Heart left ventricle (tissue), 16 donors: ENCODE measurements around the gene ABCA1. TPM values are rescaled to one million over a fixed set of nuclear protein-coding genes. Genes with fewer than 3 reads are reported as not detected.
"Not testable (repeated sequence)": the region's sequence is repeated elsewhere in the genome, so short reads cannot be mapped to it uniquely, and the experiment has no call there.

Experiments used
- ATAC-seq, 4 donors: fragments of 200-7000 bp; cut with Tn5 transposase; one replicate each; pipeline ENCODE4 v1.9.1; 2020 to 2022; ENCODE audit warnings: moderate library complexity in 4 of 4, mild to moderate bottlenecking in 3 of 4, moderate number of reproducible peaks in 1 of 4
- DNase-seq, 5 donors: peaks; one replicate each; pipeline ENCODE4 v3.0.0-alpha.2; 2020
- H3K27ac ChIP-seq, 12 donors: fragments of 200-600 bp; sonication (generic) in 4 of 12; one replicate each; pipeline versions ENCODE4 v1.5.0 to v1.8.0; 2016 to 2022; ENCODE audit warnings: mild to moderate bottlenecking in 2 of 12
- H3K27me3 ChIP-seq, 9 donors: fragments of 200-600 bp; sonication (generic) in 2 of 9; one replicate each; pipeline versions ENCODE4 v1.5.1 to v1.8.0; 2016 to 2022; ENCODE audit warnings: mild to moderate bottlenecking in 3 of 9
- H3K36me3 ChIP-seq, 9 donors: fragments of 200-600 bp; sonication (generic) in 2 of 9; one replicate each; pipeline versions ENCODE4 v1.5.0 to v1.8.0; 2018 to 2022; ENCODE audit warnings: mild to moderate bottlenecking in 2 of 9
- H3K4me1 ChIP-seq, 12 donors: fragments of 200-600 bp; sonication (generic) in 4 of 12; one replicate each; pipeline versions ENCODE4 v1.5.0 to v1.8.0; 2016 to 2022; ENCODE audit warnings: mild to moderate bottlenecking in 3 of 12
- H3K4me3 ChIP-seq, 12 donors: fragments of 200-600 bp; sonication (generic) in 4 of 12; one replicate each; pipeline versions ENCODE4 v1.5.0 to v1.8.0; 2017 to 2022; ENCODE audit warnings: mild to moderate bottlenecking in 9 of 12, moderate library complexity in 4 of 12
- H3K9me3 ChIP-seq, 12 donors: fragments of 200-600 bp; sonication (generic) in 4 of 12; one replicate each; pipeline versions ENCODE4 v1.5.0 to v1.8.0; 2016 to 2022; ENCODE audit warnings: mild to moderate bottlenecking in 1 of 12
- POLR2A ChIP-seq, 2 donors: fragments of 450-650 bp; IDR thresholded peaks; one replicate each; pipeline ENCODE4 v1.6.1; 2017; ENCODE audit warnings: antibody characterized with exemption in 2 of 2, mild to moderate bottlenecking in 2 of 2, moderate library complexity in 2 of 2
- WGBS, 4 donors: extraction: QIAGEN DNeasy Blood & Tissue Kit in 2 of 4; methylation state at CpG; one replicate each; pipeline versions ENCODE4 v1.1.5 to v1.1.7; 2013 to 2018; 5-methylcytosine and 5-hydroxymethylcytosine counted together
- intact Hi-C, 10 donors: fragments of 100-400 bp; cut with DNase I; formaldehyde crosslinking; loops; one replicate each; pipeline versions ENCODE4 v1.11.1 to v1.14.2; 2022
- polyA plus RNA-seq, 2 donors: library from polyadenylated mRNA; stranded (reverse); fragments of 200-250 nt; gene quantifications; one replicate each; pipeline ENCODE4 v1.2.3, GENCODE V29; 2013
- total RNA-seq, 9 donors: library from RNA; depleted of rRNA in 2 of 9; stranded (reverse); fragments of >200 nt in 2 of 9; fragmentation: NEBNext Ultra II Directional in 3 of 9; extraction: Animal tissue kit (Norgen Biotek cat#: 25700) in 3 of 9; gene quantifications; one replicate each; pipeline versions ENCODE4 v1.1.0 to v1.2.4, GENCODE V29; 2016 to 2023
- TF ChIP-seq, protein P1 (sequence below), 12 donors: fragments of 200-600 bp; sonication (generic) in 4 of 12; IDR thresholded peaks; one replicate each; pipeline versions ENCODE4 v1.5.0 to v1.8.0; 2018 to 2022; ENCODE audit warnings: antibody characterized with exemption in 12 of 12, mild to moderate bottlenecking in 5 of 12
- donor health status: ischemic (EF 13 %, LVEDD 7.1; RV severe dilation, severe dysfunction).
- donor health status: healthy with polysubstance abuse.
- donor health status: DM: no; HTN: yes; CAD: no.
- donor health status: DM: no; HTN: no; CAD: no.
- donor health status: ischemic (EF 25% LVEDD 6.9; RV normal size, moderate dysfunction).
- donor health status: ischemic (EF 25% LVEDD 5.7; RV mildly dilated, moderate dysfunction).
- donor health status: healthy.
- donor health status: DM: yes; HTN: yes; CAD: no.
- donor health status: ischemic (EF 35%, LVEDD 5.7; RV mildly dilated, moderate dysfunction).
- donor health status: nonischemic (EF 11% LVEDD 7.7; RV severe dilation, severe dysfunction).
- donor health status: DM: yes; HTN: yes; CAD: no.
- donor health status: PGD.
- donor health status: ischemic (EF 29% LVEDD 5.4; RV normal size, mild dysfunction).
- donor health status: nonischemic (EF 23%, LVEDD 6.1; RV moderate dilation, normal function).

Gene ABCA1
- total and polyA plus RNA-seq, 11 donors = 2.1 to 45.3 (median 10.6) TPM

DNA sequence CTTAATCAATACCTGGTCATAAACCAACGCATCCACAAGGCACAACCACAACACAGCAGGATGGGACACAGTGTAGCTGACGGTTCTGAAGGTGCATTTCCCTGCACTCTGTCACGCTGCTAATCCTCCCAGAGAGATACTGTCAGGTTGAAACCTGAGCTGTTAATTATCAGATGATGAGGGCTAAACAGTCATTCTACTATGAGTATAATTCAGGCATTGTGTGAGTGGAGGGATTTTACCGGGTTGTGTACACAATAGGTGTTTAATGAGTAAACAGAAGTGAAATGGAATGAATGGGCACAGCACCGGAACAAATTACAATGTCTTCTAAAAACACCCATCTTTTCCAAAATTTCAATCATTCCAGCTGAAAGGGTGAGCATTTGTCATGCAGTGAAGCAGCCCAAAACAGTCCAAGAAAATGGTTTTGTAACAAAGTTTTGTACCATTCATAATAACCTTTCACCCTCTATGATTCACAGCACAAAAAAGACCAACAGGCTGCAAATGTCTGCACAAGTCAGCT lies 71.5 kb downstream of the ABCA1 start:
- peaks cover 0 to 79% (median 44%) of the 10 kb centered on the region in 9 donors for H3K36me3 ChIP-seq
- no peak overlapping the region for H3K4me3 ChIP-seq
- intact Hi-C loops = loop anchor here in 1 of 10 donors (10.0 kb wide), 1 partner anchor 558 kb away; no protein-coding TSS in a partner anchor
- ATAC-seq (no peak), DNase-seq (no peak)
- no peaks in the 10 kb centered on the region for H3K27me3 ChIP-seq
- no peaks in the 10 kb centered on the region for H3K9me3 ChIP-seq
- no peak for TF ChIP-seq POLR2A (IDR thresholded peaks at IDR 0.05)
- TF ChIP-seq, protein P1, sequence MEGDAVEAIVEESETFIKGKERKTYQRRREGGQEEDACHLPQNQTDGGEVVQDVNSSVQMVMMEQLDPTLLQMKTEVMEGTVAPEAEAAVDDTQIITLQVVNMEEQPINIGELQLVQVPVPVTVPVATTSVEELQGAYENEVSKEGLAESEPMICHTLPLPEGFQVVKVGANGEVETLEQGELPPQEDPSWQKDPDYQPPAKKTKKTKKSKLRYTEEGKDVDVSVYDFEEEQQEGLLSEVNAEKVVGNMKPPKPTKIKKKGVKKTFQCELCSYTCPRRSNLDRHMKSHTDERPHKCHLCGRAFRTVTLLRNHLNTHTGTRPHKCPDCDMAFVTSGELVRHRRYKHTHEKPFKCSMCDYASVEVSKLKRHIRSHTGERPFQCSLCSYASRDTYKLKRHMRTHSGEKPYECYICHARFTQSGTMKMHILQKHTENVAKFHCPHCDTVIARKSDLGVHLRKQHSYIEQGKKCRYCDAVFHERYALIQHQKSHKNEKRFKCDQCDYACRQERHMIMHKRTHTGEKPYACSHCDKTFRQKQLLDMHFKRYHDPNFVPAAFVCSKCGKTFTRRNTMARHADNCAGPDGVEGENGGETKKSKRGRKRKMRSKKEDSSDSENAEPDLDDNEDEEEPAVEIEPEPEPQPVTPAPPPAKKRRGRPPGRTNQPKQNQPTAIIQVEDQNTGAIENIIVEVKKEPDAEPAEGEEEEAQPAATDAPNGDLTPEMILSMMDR (IDR thresholded peaks at IDR 0.05) = no peak
- 82 to 86% (median 83%) methylated on average over 5 of the region's 5 CpGs for WGBS, 4 donors
- H3K27ac ChIP-seq = no peak overlapping the region
- peaks cover 0 to 37% (median 11%) of the 10 kb centered on the region in 12 donors for H3K4me1 ChIP-seq

DNA sequence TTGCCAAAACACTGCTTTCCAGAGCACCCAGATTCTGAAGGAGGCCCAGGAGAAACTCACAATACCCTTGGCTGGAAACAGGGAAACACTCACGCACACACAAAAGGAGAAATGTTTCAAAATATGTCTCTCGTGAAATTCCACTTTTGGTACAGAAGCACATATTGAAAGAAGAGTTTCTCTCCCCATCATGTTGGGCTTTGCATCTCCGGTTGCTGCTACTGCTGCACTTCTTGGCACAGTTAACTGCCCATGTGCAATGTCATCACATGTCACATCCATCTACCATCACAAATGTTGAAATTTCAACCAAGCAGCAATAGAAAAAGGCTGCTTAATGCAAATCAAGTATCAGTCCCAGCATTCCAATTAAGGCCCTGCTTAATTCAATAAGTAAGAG lies 72.1 kb downstream of the ABCA1 start:
- Histone ChIP-seq H3K4me3 (no peak overlapping the region), H3K9me3 (no peaks in the 10 kb centered on the region), H3K27ac (no peak overlapping the region), H3K36me3 (peaks cover 0 to 73% (median 40%) of the 10 kb centered on the region in 9 donors), H3K4me1 (peaks cover 0 to 37% (median 13%) of the 10 kb centered on the region in 12 donors), H3K27me3 (no peaks in the 10 kb centered on the region)
- no peak for DNase-seq
- ATAC-seq = no peak
- no peak for TF ChIP-seq POLR2A (IDR thresholded peaks at IDR 0.05)
- TF ChIP-seq, protein P1 (IDR thresholded peaks at IDR 0.05) = no peak
- intact Hi-C loops = loop anchor here in 1 of 10 donors (10.0 kb wide), 1 partner anchor 559 kb away; no protein-coding TSS in a partner anchor
- 66 to 74% (median 70%) methylated on average over 3 of the region's 3 CpGs for WGBS, 4 donors

DNA sequence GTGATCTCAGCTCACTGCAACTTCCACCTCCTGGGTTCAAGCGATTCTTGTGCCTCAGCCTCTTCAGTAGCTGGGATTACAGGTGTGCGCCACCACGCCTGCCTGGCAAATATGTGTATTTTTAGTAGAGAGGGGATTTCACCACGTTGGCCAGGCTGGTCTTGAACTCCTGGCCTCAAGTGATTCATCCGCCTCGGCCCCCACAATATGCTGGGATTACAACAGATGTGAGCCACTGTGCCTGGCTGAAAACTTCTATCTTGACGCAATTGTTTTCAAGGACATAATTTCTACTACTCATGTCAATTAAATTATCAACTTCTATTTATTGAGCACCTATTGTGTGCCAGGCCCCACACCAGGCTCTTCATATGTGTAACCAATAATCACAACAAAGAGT lies 72.7 kb downstream of the ABCA1 start:
- not testable (repeated sequence) for H3K27ac ChIP-seq, ATAC-seq, H3K9me3 ChIP-seq, DNase-seq, H3K27me3 ChIP-seq, H3K4me3 ChIP-seq
- intact Hi-C loops = loop anchor here in 1 of 10 donors (10.0 kb wide), 1 partner anchor 560 kb away; no protein-coding TSS in a partner anchor
- Histone ChIP-seq H3K4me1 (peaks cover 0 to 38% (median 13%) of the 10 kb centered on the region in 12 donors), H3K36me3 (peaks cover 0 to 68% (median 39%) of the 10 kb centered on the region in 9 donors)
- WGBS, 4 donors = 92 to 95% (median 94%) methylated on average over 7 of the region's 7 CpGs

GRCh38 chr9:104854613-104855012 lies 73.3 kb downstream of the ABCA1 start:
- WGBS, 4 donors = 96 to 100% (median 99%) methylated on average over 1 of the region's 1 CpG
- TF ChIP-seq, protein P1 (IDR thresholded peaks at IDR 0.05) = no peak
- no peak for TF ChIP-seq POLR2A (IDR thresholded peaks at IDR 0.05)
- no peak for ATAC-seq
- Histone ChIP-seq H3K9me3 (no peaks in the 10 kb centered on the region), H3K4me1 (peaks cover 0 to 36% (median 12%) of the 10 kb centered on the region in 12 donors), H3K36me3 (peaks cover 0 to 71% (median 39%) of the 10 kb centered on the region in 9 donors), H3K27ac (no peak overlapping the region), H3K27me3 (no peaks in the 10 kb centered on the region), H3K4me3 (no peak overlapping the region)
- no peak for DNase-seq
- intact Hi-C loops = loop anchor here in 1 of 10 donors (10.0 kb wide), 1 partner anchor 560 kb away; no protein-coding TSS in a partner anchor
